GM12872 (cell line): ENCODE data around the gene SMIM41.

ENCODE experiments used
- CTCF ChIP-seq: IDR thresholded peaks from 3 replicates; pipeline ENCODE4 v1.5.1; 2011; ENCODE audit warnings: low read depth, mild to moderate bottlenecking, low read length, moderate library complexity; ENCODE audit not compliant: insufficient read depth

SMIM41 gene

GRCh38 chr12:52045794-52046199 lies 33.7 kb upstream of the SMIM41 start:
- TF ChIP-seq CTCF: no peak

GRCh38 chr12:52046859-52047258 lies 32.6 kb upstream of the SMIM41 start:
- no peak for TF ChIP-seq CTCF

- no peak for TF ChIP-seq CTCF
Measured at GRCh38 chr12:52049286-52049685, 30.2 kb upstream of the SMIM41 start.

GRCh38 chr12:52049688-52050087 lies 29.8 kb upstream of the SMIM41 start:
- TF ChIP-seq CTCF: no peak

GRCh38 chr12:52050116-52050757 lies 29.3 kb upstream of the SMIM41 start:
- no peak for TF ChIP-seq CTCF

- peak; percentile 23; the same call in 1 of the 3 replicates for TF ChIP-seq CTCF
Measured at GRCh38 chr12:52050758-52051541, 28.6 kb upstream of the SMIM41 start, which contains the start of gene NR4A1. Gene NR4A1 (plus strand): TSS chr12:52051442. CDS start chr12:52054329, 2,887 bp downstream.

GRCh38 chr12:52052468-52053186 lies 26.9 kb upstream of the SMIM41 start:
- TF ChIP-seq CTCF: no peak
